HepG2 (cell line): ENCODE results near the gene PITRM1. TPM values are rescaled to one million over a fixed set of nuclear protein-coding genes. Genes with fewer than 3 reads are reported as not detected.

Experiments used
- ATAC-seq: fragments of 200-7000 bp; cut with Tn5 transposase; 3 replicates; pipeline ENCODE4 v1.9.1; 2020; ENCODE audit warnings: mild to moderate bottlenecking, moderate library complexity
- BruUV-seq: library from RNA; stranded (reverse); fragments of 400-500 nt; replicated peaks from 2 replicates; lab custom pipeline; 2021; lab: Mats Ljungman, UMichigan
- CTCF ChIA-PET: fragments of 300-600 bp; formaldehyde crosslinking; extraction: SDS; loops from one replicate; lab custom pipeline; 2021; ENCODE audit warnings: low total read pairs, inconsistent platforms, low intra/inter-chr PET ratio; lab: Yijun Ruan, JAX
- POLR2A ChIA-PET: fragments of 350-600 bp; sonication (Branson Sonifier 250); formaldehyde crosslinking; loops from one replicate; lab custom pipeline; 2020; ENCODE audit warnings: antibody characterized with exemption, inconsistent platforms; lab: Yijun Ruan, JAX
- DNase-seq: peaks from one replicate; pipeline ENCODE4 v3.0.0-alpha.2; 2015; ENCODE audit warnings: low spot score
- FAIRE-seq: peaks from 3 replicates; lab custom pipeline; 2011; peaks lifted over from hg19 to GRCh38; lab: Jason Lieb, UNC
- H2AFZ ChIP-seq: one replicate; pipeline ENCODE4 v1.6.1; 2011; ENCODE audit warnings: low read length, inconsistent platforms
- H3K27ac ChIP-seq: fragments of 300-600 bp; 3 replicates; pipeline ENCODE4 v1.8.0; 2011; ENCODE audit warnings: mixed run types, mild to moderate bottlenecking, mixed read lengths, low read length, inconsistent platforms; ENCODE audit not compliant: insufficient read depth; ENCODE audit errors: extremely low read length
- H3K27me3 ChIP-seq, 2 experiments: fragments of 200-600 bp in 1 of 2; 2 replicates in 1 of 2; 3 replicates in 1 of 2; pipeline versions ENCODE4 v1.6.0 to v1.8.0; 2011; ENCODE audit warnings: low read length in 2 of 2, mild to moderate bottlenecking in 2 of 2, moderate library complexity in 2 of 2, inconsistent platforms in 1 of 2; ENCODE audit not compliant: insufficient read depth in 2 of 2, control insufficient read depth in 1 of 2
- H3K36me3 ChIP-seq, 2 experiments: fragments of 200-600 bp in 1 of 2; replicated peaks in 1 of 2; 2 replicates in 1 of 2; 3 replicates in 1 of 2; pipeline versions ENCODE4 v1.5.1 to v1.8.0; 2011; ENCODE audit warnings: low read length in 2 of 2, inconsistent platforms in 1 of 2; ENCODE audit not compliant: insufficient read depth in 2 of 2, control insufficient read depth in 1 of 2
- H3K4me1 ChIP-seq: 2 replicates; pipeline ENCODE4 v1.5.1; 2012; ENCODE audit warnings: low read length, inconsistent platforms; ENCODE audit not compliant: insufficient read depth
- H3K4me2 ChIP-seq: 2 replicates; pipeline ENCODE4 v1.6.0; 2011; ENCODE audit warnings: low read depth, low read length, inconsistent platforms
- H3K4me3 ChIP-seq, 3 experiments: fragments of 200-600 bp in 1 of 3; sonication (generic), shearing (Covaris generic) in 1 of 3; replicated peaks in 1 of 3; 2 replicates each; pipeline ENCODE4 v1.5.1; 2011 to 2016; ENCODE audit warnings: low read length in 3 of 3, inconsistent platforms in 2 of 3, low read depth in 2 of 3, mild to moderate bottlenecking in 2 of 3, control low read depth in 1 of 3, mixed read lengths in 1 of 3; ENCODE audit not compliant: insufficient read depth in 1 of 3
- H3K79me2 ChIP-seq: one replicate; pipeline ENCODE4 v1.6.1; 2011; ENCODE audit warnings: low read length, inconsistent platforms; ENCODE audit not compliant: insufficient read depth
- H3K9ac ChIP-seq: 2 replicates; pipeline ENCODE4 v1.6.0; 2011; ENCODE audit warnings: mild to moderate bottlenecking, low read depth, low read length, inconsistent platforms; ENCODE audit not compliant: insufficient read depth
- H3K9me3 ChIP-seq: 2 replicates; pipeline ENCODE4 v1.5.1; 2012; ENCODE audit warnings: mild to moderate bottlenecking, low read length
- H4K20me1 ChIP-seq: 2 replicates; pipeline ENCODE4 v1.6.0; 2011; ENCODE audit warnings: inconsistent platforms, mild to moderate bottlenecking, low read length, moderate library complexity; ENCODE audit not compliant: insufficient read depth
- CBX1 ChIP-seq: IDR thresholded peaks from one replicate; pipeline ENCODE4 v1.6.1; 2016; ENCODE audit warnings: antibody characterized with exemption, low read depth
- CEBPB ChIP-seq: IDR thresholded peaks from 2 replicates; pipeline ENCODE4 v1.6.1; 2011; ENCODE audit warnings: low read depth, low read length, improper control_type of control experiment, borderline replicate concordance
- HOMEZ ChIP-seq: IDR thresholded peaks from 2 replicates; pipeline ENCODE4 v1.6.1; 2016; ENCODE audit warnings: low read depth
- PHF21A ChIP-seq: sonication (generic); formaldehyde crosslinking; IDR thresholded peaks from 2 replicates; pipeline ENCODE4 v1.5.0; 2020; ENCODE audit warnings: mild to moderate bottlenecking, missing genetic modification reagents
- REPIN1 ChIP-seq: sonication (generic); formaldehyde crosslinking; IDR thresholded peaks from 2 replicates; pipeline ENCODE4 v1.8.0; 2022; ENCODE audit warnings: missing genetic modification reagents, low read depth, mild to moderate bottlenecking, borderline replicate concordance
- ZNF230 ChIP-seq: sonication (generic); formaldehyde crosslinking; IDR thresholded peaks from 2 replicates; pipeline ENCODE4 v1.4.0; 2020; ENCODE audit warnings: mild to moderate bottlenecking, missing genetic modification reagents
- ZNF782 ChIP-seq: sonication (generic); formaldehyde crosslinking; IDR thresholded peaks from 2 replicates; pipeline ENCODE4 v1.4.0; 2020; ENCODE audit warnings: missing genetic modification reagents, mild to moderate bottlenecking, borderline replicate concordance
- WGBS: methylation state at CpG from one replicate; pipeline ENCODE4 v1.1.6; 2017; ENCODE audit warnings: low lambda C conversion rate; 5-methylcytosine and 5-hydroxymethylcytosine counted together
- in situ Hi-C: cut with HindIII; loops from 2 replicates; pipeline ENCODE4 v1.10.0; 2017; ENCODE audit warnings: low pct_unique_long_range_greater_than_20kb; ENCODE audit not compliant: extremely low pct_ligation_motif_present
- intact Hi-C: fragments of 100-400 bp; cut with micrococcal nuclease; formaldehyde crosslinking; loops from one replicate; pipeline ENCODE4 v1.10.0; 2022; ENCODE audit not compliant: unreplicated experiment
- polyA plus RNA-seq, 8 experiments: library from polyadenylated mRNA; depleted of rRNA in 3 of 8; stranded (reverse) in 7 of 8; unstranded in 1 of 8; fragments of >200 nt; fragmentation: Illumina TruSeq in 4 of 8; extraction: Trizol in 4 of 8; gene quantifications; 2 replicates each; pipeline versions ENCODE4 v1.2.1 to v1.2.3, GENCODE V29; 2011 to 2016; ENCODE audit warnings: low read depth in 4 of 8, missing spikeins in 1 of 8, mixed read lengths in 1 of 8; ENCODE audit not compliant: insufficient read depth in 1 of 8
- total RNA-seq, 5 experiments: library from RNA; depleted of rRNA; stranded (reverse); fragments of >200 nt; fragmentation: Illumina TruSeq; extraction: Trizol; gene quantifications; 2 replicates each; pipeline ENCODE4 v1.2.3, GENCODE V29; 2016; ENCODE audit warnings: low read depth in 1 of 5

Gene PITRM1
- total and polyA plus RNA-seq, 2 of the 13 experiments (the other 11 are each of a cell fraction or from before 2014, with no cell fraction given) = 16.4 to 29.0 TPM

- no peak; the same call in 1 of the 2 replicates for TF ChIP-seq HOMEZ
- TF ChIP-seq CEBPB = no peak
- TF ChIP-seq ZNF782 (CRISPR knock-in tag) = no peak
- no peak for TF ChIP-seq CBX1
- TF ChIP-seq REPIN1 (CRISPR knock-in tag) = no peak
These were observed 77.0 kb downstream of the PITRM1 start (continued) for GRCh38 chr10:3095373-3096139.

GRCh38 chr10:3094609-3095036 is 78.0 kb downstream of the PITRM1 start:
- ATAC-seq = no peak

More at GRCh38 chr10:3094609-3095036, 78.0 kb downstream of the PITRM1 start:
- peak; percentile 16 for DNase-seq
- no peaks in the 10 kb centered on the region; a peak in 1 of 5 replicates for H3K27me3 ChIP-seq
- no peaks in the 10 kb centered on the region for H4K20me1 ChIP-seq
- intact Hi-C loops (no loop called here), in situ Hi-C loops (no loop called here)
- WGBS = 80% methylated on average over 3 of the region's 5 CpGs
- H3K27ac ChIP-seq = peak overlapping the region; percentile 59
- no peak overlapping the region for H3K9ac ChIP-seq
- POLR2A ChIA-PET = interaction anchor here (1.5 kb wide), 1 partner anchor 78 kb away, joined by 3 read pairs; the partner anchor contains the start of gene PITRM1
- no peaks in the 10 kb centered on the region for H3K9me3 ChIP-seq
- TF ChIP-seq ZNF230 (no peak), PHF21A (CRISPR knock-in tag) (no peak)
- TF ChIP-seq, all 625 proteins: peak for 0
- H3K4me2 ChIP-seq = no peak overlapping the region
- no peak for FAIRE-seq
- H3K79me2 ChIP-seq = no peaks in the 10 kb centered on the region
- CTCF ChIA-PET = no interaction called here
- H3K4me1 ChIP-seq = peaks cover 52% of the 10 kb centered on the region
- no TSS peak for BruUV-seq
- no peak overlapping the region for H3K4me3 ChIP-seq
- no peaks in the 10 kb centered on the region for H3K36me3 ChIP-seq
- H2AFZ ChIP-seq = no peak overlapping the region
